Heart left ventricle (tissue), 16 donors: Measurements from ENCODE around the gene NEURL3. TPM values are rescaled to one million over a fixed set of nuclear protein-coding genes. Genes with fewer than 3 reads are reported as not detected.

Experiments used
- ATAC-seq, 4 donors: fragments of 200-7000 bp; cut with Tn5 transposase; one replicate each; pipeline ENCODE4 v1.9.1; 2020 to 2022; ENCODE audit warnings: moderate library complexity in 4 of 4, mild to moderate bottlenecking in 3 of 4, moderate number of reproducible peaks in 1 of 4
- DNase-seq, 5 donors: peaks; one replicate each; pipeline ENCODE4 v3.0.0-alpha.2; 2020
- H3K27ac ChIP-seq, 12 donors: fragments of 200-600 bp; sonication (generic) in 4 of 12; one replicate each; pipeline versions ENCODE4 v1.5.0 to v1.8.0; 2016 to 2022; ENCODE audit warnings: mild to moderate bottlenecking in 2 of 12
- H3K27me3 ChIP-seq, 9 donors: fragments of 200-600 bp; sonication (generic) in 2 of 9; one replicate each; pipeline versions ENCODE4 v1.5.1 to v1.8.0; 2016 to 2022; ENCODE audit warnings: mild to moderate bottlenecking in 3 of 9
- H3K36me3 ChIP-seq, 9 donors: fragments of 200-600 bp; sonication (generic) in 2 of 9; one replicate each; pipeline versions ENCODE4 v1.5.0 to v1.8.0; 2018 to 2022; ENCODE audit warnings: mild to moderate bottlenecking in 2 of 9
- H3K4me1 ChIP-seq, 12 donors: fragments of 200-600 bp; sonication (generic) in 4 of 12; one replicate each; pipeline versions ENCODE4 v1.5.0 to v1.8.0; 2016 to 2022; ENCODE audit warnings: mild to moderate bottlenecking in 3 of 12
- H3K4me3 ChIP-seq, 12 donors: fragments of 200-600 bp; sonication (generic) in 4 of 12; one replicate each; pipeline versions ENCODE4 v1.5.0 to v1.8.0; 2017 to 2022; ENCODE audit warnings: mild to moderate bottlenecking in 9 of 12, moderate library complexity in 4 of 12
- H3K9me3 ChIP-seq, 12 donors: fragments of 200-600 bp; sonication (generic) in 4 of 12; one replicate each; pipeline versions ENCODE4 v1.5.0 to v1.8.0; 2016 to 2022; ENCODE audit warnings: mild to moderate bottlenecking in 1 of 12
- CTCF ChIP-seq, 12 donors: fragments of 200-600 bp; sonication (generic) in 4 of 12; IDR thresholded peaks; one replicate each; pipeline versions ENCODE4 v1.5.0 to v1.8.0; 2018 to 2022; ENCODE audit warnings: antibody characterized with exemption in 12 of 12, mild to moderate bottlenecking in 5 of 12
- POLR2A ChIP-seq, 2 donors: fragments of 450-650 bp; IDR thresholded peaks; one replicate each; pipeline ENCODE4 v1.6.1; 2017; ENCODE audit warnings: antibody characterized with exemption in 2 of 2, mild to moderate bottlenecking in 2 of 2, moderate library complexity in 2 of 2
- WGBS, 4 donors: extraction: QIAGEN DNeasy Blood & Tissue Kit in 2 of 4; methylation state at CpG; one replicate each; pipeline versions ENCODE4 v1.1.5 to v1.1.7; 2013 to 2018; 5-methylcytosine and 5-hydroxymethylcytosine counted together
- intact Hi-C, 10 donors: fragments of 100-400 bp; cut with DNase I; formaldehyde crosslinking; loops; one replicate each; pipeline versions ENCODE4 v1.11.1 to v1.14.2; 2022
- polyA plus RNA-seq, 2 donors: library from polyadenylated mRNA; stranded (reverse); fragments of 200-250 nt; gene quantifications; one replicate each; pipeline ENCODE4 v1.2.3, GENCODE V29; 2013
- total RNA-seq, 9 donors: library from RNA; depleted of rRNA in 2 of 9; stranded (reverse); fragments of >200 nt in 2 of 9; fragmentation: NEBNext Ultra II Directional in 3 of 9; extraction: Animal tissue kit (Norgen Biotek cat#: 25700) in 3 of 9; gene quantifications; one replicate each; pipeline versions ENCODE4 v1.1.0 to v1.2.4, GENCODE V29; 2016 to 2023
- donor health status: ischemic (EF 13 %, LVEDD 7.1; RV severe dilation, severe dysfunction).
- donor health status: healthy with polysubstance abuse.
- donor health status: DM: no; HTN: yes; CAD: no.
- donor health status: DM: no; HTN: no; CAD: no.
- donor health status: ischemic (EF 25% LVEDD 6.9; RV normal size, moderate dysfunction).
- donor health status: ischemic (EF 25% LVEDD 5.7; RV mildly dilated, moderate dysfunction).
- donor health status: healthy.
- donor health status: DM: yes; HTN: yes; CAD: no.
- donor health status: ischemic (EF 35%, LVEDD 5.7; RV mildly dilated, moderate dysfunction).
- donor health status: nonischemic (EF 11% LVEDD 7.7; RV severe dilation, severe dysfunction).
- donor health status: DM: yes; HTN: yes; CAD: no.
- donor health status: PGD.
- donor health status: ischemic (EF 29% LVEDD 5.4; RV normal size, mild dysfunction).
- donor health status: nonischemic (EF 23%, LVEDD 6.1; RV moderate dilation, normal function).

NEURL3 gene
- total and polyA plus RNA-seq, 11 donors = 0.07 to 0.75 (median 0.27) TPM; not detected in 8

GRCh38 chr2:96489663-96490062 lies 15.5 kb downstream of the NEURL3 start:
- H3K27me3 ChIP-seq = no peaks in the 10 kb centered on the region
- no peak for DNase-seq
- H3K27ac ChIP-seq = peak overlapping the region in 1 of 12 donors; percentile 76
- ATAC-seq = peak in 1 of 4 donors; percentile 46
- TF ChIP-seq CTCF (IDR thresholded peaks at IDR 0.05) = no peak
- no peak for TF ChIP-seq POLR2A (IDR thresholded peaks at IDR 0.05)
- H3K36me3 ChIP-seq = no peaks in the 10 kb centered on the region
- peaks cover 0 to 44% (median 5%) of the 10 kb centered on the region in 12 donors for H3K4me1 ChIP-seq
- intact Hi-C loops = no loop called here
- 73 to 93% (median 85%) methylated on average over 1 of the region's 1 CpG for WGBS, 4 donors
- peaks cover 0 to 16% (median 0%) of the 10 kb centered on the region in 12 donors for H3K9me3 ChIP-seq
- H3K4me3 ChIP-seq = no peak overlapping the region

GRCh38 chr2:96489261-96489660 lies 15.9 kb downstream of the NEURL3 start:
- H3K36me3 ChIP-seq = no peaks in the 10 kb centered on the region
- H3K9me3 ChIP-seq = peaks cover 0 to 12% (median 0%) of the 10 kb centered on the region in 12 donors
- peak overlapping the region in 1 of 12 donors; percentile 76 for H3K27ac ChIP-seq
- no peaks in the 10 kb centered on the region for H3K27me3 ChIP-seq
- no peak overlapping the region for H3K4me3 ChIP-seq
- WGBS, 4 donors = 91 to 96% (median 94%) methylated on average over 3 of the region's 3 CpGs
- ATAC-seq = no peak
- no peak for TF ChIP-seq CTCF (IDR thresholded peaks at IDR 0.05)
- no peak for TF ChIP-seq POLR2A (IDR thresholded peaks at IDR 0.05)
- no peak for DNase-seq
- intact Hi-C loops = no loop called here
- peaks cover 0 to 44% (median 5%) of the 10 kb centered on the region in 12 donors for H3K4me1 ChIP-seq

GRCh38 chr2:96486696-96487095 lies 18.5 kb downstream of the NEURL3 start:
- Histone ChIP-seq H3K4me1 (peaks cover 0 to 44% (median 5%) of the 10 kb centered on the region in 12 donors), H3K27ac (peak overlapping the region; percentile 69 to 98 (median 89)), H3K27me3 (no peaks in the 10 kb centered on the region), H3K36me3 (no peaks in the 10 kb centered on the region), H3K4me3 (peak overlapping the region in 11 of 12 donors; percentile 29 to 68 (median 59)), H3K9me3 (peaks cover 0 to 4% (median 0%) of the 10 kb centered on the region in 12 donors)
- intact Hi-C loops = no loop called here
- TF ChIP-seq POLR2A (IDR thresholded peaks at IDR 0.05) = no peak
- TF ChIP-seq CTCF (IDR thresholded peaks at IDR 0.05) = no peak
- DNase-seq = no peak
- WGBS, 4 donors = 48 to 58% (median 51%) methylated on average over 3 of the region's 3 CpGs
- ATAC-seq = no peak

- no peaks in the 10 kb centered on the region for H3K27me3 ChIP-seq
- WGBS, 4 donors = 25 to 42% (median 35%) methylated on average over 33 of the region's 33 CpGs
- H3K9me3 ChIP-seq = peaks cover 0 to 4% (median 0%) of the 10 kb centered on the region in 12 donors
- intact Hi-C loops = no loop called here
- peak overlapping the region; percentile 69 to 98 (median 89) for H3K27ac ChIP-seq
- ATAC-seq (peak; percentile 86 to 96 (median 93)), DNase-seq (peak; percentile 70 to 81 (median 75))
- no peaks in the 10 kb centered on the region for H3K36me3 ChIP-seq
- H3K4me1 ChIP-seq = peaks cover 0 to 44% (median 5%) of the 10 kb centered on the region in 12 donors
- TF ChIP-seq POLR2A (IDR thresholded peaks at IDR 0.05) = peak in 1 of 2 donors; percentile 69
- TF ChIP-seq CTCF (IDR thresholded peaks at IDR 0.05) = no peak
- H3K4me3 ChIP-seq = peak overlapping the region in 11 of 12 donors; percentile 29 to 68 (median 59)
Measured at GRCh38 chr2:96485751-96486651, 19.2 kb downstream of the NEURL3 start.
